Activated CD8-positive, alpha-beta T cell treated with anti-CD3 and anti-CD28 coated beads for 36 hours (primary cell): ENCODE results near the gene ALOX15. TPM values are rescaled to one million over a fixed set of nuclear protein-coding genes. Genes with fewer than 3 reads are reported as not detected.

Experiments
- ATAC-seq: fragments of 200-7000 bp; cut with Tn5 transposase; one replicate; pipeline ENCODE4 v1.10.0; 2021; ENCODE audit warnings: mild to moderate bottlenecking, moderate library complexity
- CTCF ChIA-PET: fragments of 350-600 bp; sonication (Branson Sonifier 250); formaldehyde crosslinking; loops from one replicate; lab custom pipeline; 2021; ENCODE audit warnings: antibody characterized with exemption; lab: Charles Lee
- POLR2A ChIA-PET: fragments of 350-600 bp; sonication (Branson Sonifier 250); formaldehyde crosslinking; loops from one replicate; lab custom pipeline; 2021; ENCODE audit warnings: antibody characterized with exemption; lab: Charles Lee
- DNase-seq: peaks from one replicate; pipeline ENCODE4 v3.0.0-alpha.2; 2020
- H3K27ac Mint-ChIP-seq: one replicate; pipeline ENCODE4 v1.8.0; 2021; ENCODE audit warnings: mild to moderate bottlenecking, mixed read lengths
- H3K27me3 Mint-ChIP-seq: one replicate; pipeline ENCODE4 v1.8.0; 2021; ENCODE audit warnings: mixed read lengths
- H3K36me3 Mint-ChIP-seq: one replicate; pipeline ENCODE4 v1.8.0; 2021; ENCODE audit warnings: low read depth, mixed read lengths
- H3K4me1 Mint-ChIP-seq: one replicate; pipeline ENCODE4 v1.8.0; 2021; ENCODE audit warnings: low read depth, mixed read lengths
- H3K4me3 Mint-ChIP-seq: one replicate; pipeline ENCODE4 v1.8.0; 2021; ENCODE audit warnings: mild to moderate bottlenecking, moderate library complexity, mixed read lengths
- H3K9me3 Mint-ChIP-seq: one replicate; pipeline ENCODE4 v1.8.0; 2021; ENCODE audit warnings: mixed read lengths
- intact Hi-C: fragments of 100-400 bp; cut with micrococcal nuclease; formaldehyde crosslinking; loops from one replicate; pipeline ENCODE4 v1.10.0; 2022
- total RNA-seq, 2 experiments: library from RNA; stranded (reverse); gene quantifications; one replicate each; pipeline ENCODE4 v1.2.3, GENCODE V29; 2021
- TF ChIP-seq, protein P1 (sequence below): fragments of 200-600 bp; IDR thresholded peaks from one replicate; pipeline ENCODE4 v1.8.0; 2022; ENCODE audit warnings: antibody characterized with exemption, mild to moderate bottlenecking

The ALOX15 gene
- total RNA-seq, 2 experiments from 2014 or later = not detected

DNA sequence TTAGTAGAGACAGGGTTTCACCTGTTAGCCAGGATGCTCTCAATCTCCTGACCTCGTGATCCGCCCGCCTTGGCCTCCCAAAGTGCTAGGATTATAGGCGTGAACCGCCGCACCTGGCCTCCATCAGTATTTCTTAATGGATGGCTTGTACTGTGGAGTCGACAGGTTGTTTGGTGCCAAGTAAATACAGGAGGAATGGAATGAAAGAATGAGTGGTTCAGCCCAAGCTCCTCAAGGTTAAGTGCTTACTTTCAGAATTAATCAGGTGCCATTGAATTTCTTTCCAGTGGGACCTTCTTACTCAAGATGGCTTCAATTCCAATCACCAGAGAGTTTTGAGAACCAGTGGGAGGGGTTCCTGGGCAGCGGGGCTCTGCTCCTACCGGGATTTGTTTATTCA, 25.0 kb downstream of the ALOX15 start:
- Mint-ChIP-seq H3K36me3 (no peaks in the 10 kb centered on the region), H3K4me1 (no peaks in the 10 kb centered on the region), H3K27ac (no peak overlapping the region), H3K27me3 (peaks cover 5% of the 10 kb centered on the region), H3K9me3 (no peaks in the 10 kb centered on the region), H3K4me3 (no peak overlapping the region)
- DNase-seq (no peak), ATAC-seq (no peak)
- ChIA-PET POLR2A (no interaction called here), CTCF (interaction anchor here (1.0 to 1.4 kb wide), 3 partner anchors 49 to 275 kb away, joined by 3 read pairs; no protein-coding TSS in a partner anchor)
- TF ChIP-seq, protein P1, sequence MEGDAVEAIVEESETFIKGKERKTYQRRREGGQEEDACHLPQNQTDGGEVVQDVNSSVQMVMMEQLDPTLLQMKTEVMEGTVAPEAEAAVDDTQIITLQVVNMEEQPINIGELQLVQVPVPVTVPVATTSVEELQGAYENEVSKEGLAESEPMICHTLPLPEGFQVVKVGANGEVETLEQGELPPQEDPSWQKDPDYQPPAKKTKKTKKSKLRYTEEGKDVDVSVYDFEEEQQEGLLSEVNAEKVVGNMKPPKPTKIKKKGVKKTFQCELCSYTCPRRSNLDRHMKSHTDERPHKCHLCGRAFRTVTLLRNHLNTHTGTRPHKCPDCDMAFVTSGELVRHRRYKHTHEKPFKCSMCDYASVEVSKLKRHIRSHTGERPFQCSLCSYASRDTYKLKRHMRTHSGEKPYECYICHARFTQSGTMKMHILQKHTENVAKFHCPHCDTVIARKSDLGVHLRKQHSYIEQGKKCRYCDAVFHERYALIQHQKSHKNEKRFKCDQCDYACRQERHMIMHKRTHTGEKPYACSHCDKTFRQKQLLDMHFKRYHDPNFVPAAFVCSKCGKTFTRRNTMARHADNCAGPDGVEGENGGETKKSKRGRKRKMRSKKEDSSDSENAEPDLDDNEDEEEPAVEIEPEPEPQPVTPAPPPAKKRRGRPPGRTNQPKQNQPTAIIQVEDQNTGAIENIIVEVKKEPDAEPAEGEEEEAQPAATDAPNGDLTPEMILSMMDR = no peak
- intact Hi-C loops = no loop called here

DNA sequence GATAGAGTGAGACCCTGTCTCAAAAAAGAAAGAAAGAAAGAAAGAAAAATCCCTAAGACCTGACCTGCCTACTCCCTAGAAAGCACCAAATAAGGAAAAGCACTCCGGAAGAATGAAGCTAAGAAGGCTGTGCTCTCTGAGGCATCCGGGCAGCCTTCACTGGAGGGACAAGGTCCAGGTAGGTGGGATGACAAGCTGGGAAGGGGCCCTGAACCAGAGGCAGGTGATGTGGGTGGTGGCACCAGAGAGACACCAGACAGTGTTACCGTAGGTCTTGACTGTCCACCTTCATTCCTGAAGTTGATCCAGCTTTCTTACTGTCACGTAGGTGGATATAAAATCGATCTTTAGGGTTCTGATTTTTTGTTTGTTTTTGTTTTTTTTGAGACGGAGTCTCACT, 30.8 kb downstream of the ALOX15 start:
- Mint-ChIP-seq H3K9me3 (no peaks in the 10 kb centered on the region), H3K4me3 (no peak overlapping the region)
- CTCF ChIA-PET = interaction anchor here (1.4 to 1.9 kb wide), 2 partner anchors 15 to 293 kb away, joined by 3 to 8 read pairs; partner anchors contain the start of gene CHRNE

GRCh38 chr17:4610162-4610561, 31.3 kb downstream of the ALOX15 start:
- intact Hi-C loops = no loop called here
- ChIA-PET POLR2A (no interaction called here), CTCF (interaction anchor here (1.4 to 1.9 kb wide), 3 partner anchors 15 to 293 kb away, joined by 3 to 8 read pairs (median 5); partner anchors contain the start of gene CHRNE)
- ATAC-seq = no peak
- Mint-ChIP-seq H3K27ac (no peak overlapping the region), H3K27me3 (peaks cover 19% of the 10 kb centered on the region), H3K36me3 (no peaks in the 10 kb centered on the region), H3K9me3 (no peaks in the 10 kb centered on the region), H3K4me1 (no peaks in the 10 kb centered on the region), H3K4me3 (no peak overlapping the region)
- no peak for DNase-seq
- TF ChIP-seq, protein P1 = no peak

More for the DNA sequence above, 30.8 kb downstream of the ALOX15 start:
- ATAC-seq (no peak), DNase-seq (no peak)
- POLR2A ChIA-PET = no interaction called here
- TF ChIP-seq, protein P1 = no peak
- Mint-ChIP-seq H3K36me3 (no peaks in the 10 kb centered on the region), H3K27me3 (peaks cover 19% of the 10 kb centered on the region), H3K4me1 (no peaks in the 10 kb centered on the region), H3K27ac (no peak overlapping the region)
- intact Hi-C loops = no loop called here

- no peak overlapping the region for H3K4me3 Mint-ChIP-seq
- no peak for DNase-seq
- TF ChIP-seq, protein P1 = no peak
- no peaks in the 10 kb centered on the region for H3K9me3 Mint-ChIP-seq
- no peak overlapping the region for H3K27ac Mint-ChIP-seq
- H3K4me1 Mint-ChIP-seq = no peaks in the 10 kb centered on the region
- no peak for ATAC-seq
- H3K36me3 Mint-ChIP-seq = no peaks in the 10 kb centered on the region
- peaks cover 19% of the 10 kb centered on the region for H3K27me3 Mint-ChIP-seq
- CTCF ChIA-PET = interaction anchor here (1.4 to 1.9 kb wide), 3 partner anchors 16 to 293 kb away, joined by 3 to 8 read pairs (median 5); partner anchors contain the start of gene CHRNE
- POLR2A ChIA-PET = no interaction called here
- intact Hi-C loops = no loop called here
Observed at GRCh38 chr17:4609761-4610160, 31.7 kb downstream of the ALOX15 start.

DNA sequence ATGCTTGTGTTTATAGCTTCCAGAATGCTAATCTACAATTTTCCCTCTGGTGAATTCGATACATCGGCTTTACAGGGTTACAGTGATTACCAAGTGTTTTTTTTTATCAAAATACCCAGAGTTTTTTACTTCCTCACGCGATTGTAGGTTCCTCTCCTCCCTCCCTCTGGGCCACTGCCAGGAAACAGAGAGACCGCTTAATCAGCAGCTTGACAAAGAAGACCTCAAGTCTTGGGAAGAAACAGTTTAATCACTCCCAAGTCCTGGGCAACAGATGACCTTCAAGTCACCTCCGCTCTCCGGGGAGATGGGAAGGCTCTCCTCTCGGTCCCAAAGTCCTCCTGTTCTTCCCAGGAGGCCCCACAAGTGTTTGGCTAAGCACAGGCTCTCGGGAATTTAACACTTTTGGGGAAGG, 33.7 kb downstream of the ALOX15 start:
- CTCF ChIA-PET = interaction anchor here (0.9 to 1.3 kb wide), 2 partner anchors 41 to 43 kb away, joined by 3 to 5 read pairs; no protein-coding TSS in a partner anchor
- no peaks in the 10 kb centered on the region for H3K36me3 Mint-ChIP-seq
- POLR2A ChIA-PET = no interaction called here

More for the DNA sequence above, 33.7 kb downstream of the ALOX15 start:
- H3K4me3 Mint-ChIP-seq = no peak overlapping the region
- no peaks in the 10 kb centered on the region for H3K4me1 Mint-ChIP-seq
- no peaks in the 10 kb centered on the region for H3K9me3 Mint-ChIP-seq
- TF ChIP-seq, protein P1 = no peak
- intact Hi-C loops = no loop called here
- no peak overlapping the region for H3K27ac Mint-ChIP-seq
- peaks cover 17% of the 10 kb centered on the region for H3K27me3 Mint-ChIP-seq
- DNase-seq (no peak), ATAC-seq (no peak)
